Heart right ventricle (tissue), 16 donors: ENCODE results near the gene CADM1. TPM values are rescaled to one million over a fixed set of nuclear protein-coding genes. Genes with fewer than 3 reads are reported as not detected.

ENCODE experiments used
- ATAC-seq, 8 donors: fragments of 200-7000 bp; cut with Tn5 transposase; one replicate each; pipeline ENCODE4 v1.9.1; 2020; ENCODE audit warnings: mild to moderate bottlenecking in 8 of 8, moderate library complexity in 8 of 8, moderate number of reproducible peaks in 1 of 8
- DNase-seq, 2 donors: peaks; one replicate each; pipeline ENCODE4 v3.0.0-alpha.2; 2020
- H3K27ac ChIP-seq, 10 donors: fragments of 200-600 bp; sonication (generic) in 2 of 10; one replicate each; pipeline versions ENCODE4 v1.5.0 to v1.8.0; 2020 to 2022; ENCODE audit warnings: mild to moderate bottlenecking in 3 of 10
- H3K27me3 ChIP-seq, 7 donors: fragments of 200-600 bp; one replicate each; pipeline ENCODE4 v1.8.0; 2021 to 2022; ENCODE audit warnings: mild to moderate bottlenecking in 2 of 7
- H3K36me3 ChIP-seq, 9 donors: fragments of 200-600 bp; sonication (generic) in 1 of 9; one replicate each; pipeline versions ENCODE4 v1.5.0 to v1.8.0; 2020 to 2022; ENCODE audit warnings: mild to moderate bottlenecking in 2 of 9
- H3K4me1 ChIP-seq, 9 donors: fragments of 200-600 bp; sonication (generic) in 1 of 9; one replicate each; pipeline versions ENCODE4 v1.5.0 to v1.8.0; 2020 to 2022; ENCODE audit warnings: mild to moderate bottlenecking in 4 of 9
- H3K4me3 ChIP-seq, 10 donors: fragments of 200-600 bp; sonication (generic) in 2 of 10; one replicate each; pipeline versions ENCODE4 v1.5.0 to v1.8.0; 2020 to 2022; ENCODE audit warnings: mild to moderate bottlenecking in 7 of 10, moderate library complexity in 2 of 10
- H3K9me3 ChIP-seq, 11 donors: fragments of 200-600 bp in 10 of 11; sonication (generic) in 2 of 11; one replicate each; pipeline versions ENCODE4 v1.5.0 to v1.8.0; 2013 to 2022; ENCODE audit warnings: mild to moderate bottlenecking in 2 of 11, control low read depth in 1 of 11, moderate library complexity in 1 of 11
- WGBS, 2 donors: extraction: QIAGEN DNeasy Blood & Tissue Kit; methylation state at CpG; one replicate each; pipeline ENCODE4 v1.1.7; 2013; ENCODE audit warnings: inconsistent platforms in 1 of 2; 5-methylcytosine and 5-hydroxymethylcytosine counted together
- intact Hi-C, 10 donors: fragments of 100-400 bp; cut with DNase I; formaldehyde crosslinking; loops; one replicate each; pipeline versions ENCODE4 v1.11.1 to v1.14.2; 2022
- polyA plus RNA-seq, 2 donors: library from polyadenylated mRNA; stranded (reverse); fragments of 200-250 nt; gene quantifications; one replicate each; pipeline ENCODE4 v1.2.3, GENCODE V29; 2013
- total RNA-seq, 10 donors: library from RNA; stranded (reverse); fragmentation: NEBNext Ultra II Directional in 3 of 10; extraction: Animal tissue kit (Norgen Biotek cat#: 25700) in 3 of 10; gene quantifications; one replicate each; pipeline versions ENCODE4 v1.2.1 to v1.2.4, GENCODE V29; 2021 to 2023
- TF ChIP-seq, protein P1 (sequence below), 9 donors: fragments of 200-600 bp; sonication (generic) in 2 of 9; IDR thresholded peaks; one replicate each; pipeline versions ENCODE4 v1.5.0 to v1.8.0; 2021 to 2022; ENCODE audit warnings: antibody characterized with exemption in 9 of 9, mild to moderate bottlenecking in 5 of 9, moderate library complexity in 1 of 9
- donor health status: Arrhythmogenic right ventricular cardiomyopathy.
- donor health status: ischemic (EF 13 %, LVEDD 7.1; RV severe dilation, severe dysfunction).
- donor health status: healthy with polysubstance abuse.
- donor health status: DM: no; HTN: yes; CAD: no.
- donor health status: DM: no; HTN: no; CAD: no.
- donor health status: ischemic (EF 25% LVEDD 6.9; RV normal size, moderate dysfunction).
- donor health status: ischemic (EF 25% LVEDD 5.7; RV mildly dilated, moderate dysfunction).
- donor health status: healthy.
- donor health status: DM: yes; HTN: yes; CAD: no.
- donor health status: Ischemic cardiomyopathy.
- donor health status: ischemic (EF 35%, LVEDD 5.7; RV mildly dilated, moderate dysfunction).
- donor health status: nonischemic (EF 11% LVEDD 7.7; RV severe dilation, severe dysfunction).
- donor health status: DM: yes; HTN: yes; CAD: no.
- donor health status: PGD.
- donor health status: ischemic (EF 29% LVEDD 5.4; RV normal size, mild dysfunction).
- donor health status: nonischemic (EF 23%, LVEDD 6.1; RV moderate dilation, normal function).

CADM1 gene
- total and polyA plus RNA-seq, 12 donors: 10.2 to 83.0 (median 41.4) TPM

DNA sequence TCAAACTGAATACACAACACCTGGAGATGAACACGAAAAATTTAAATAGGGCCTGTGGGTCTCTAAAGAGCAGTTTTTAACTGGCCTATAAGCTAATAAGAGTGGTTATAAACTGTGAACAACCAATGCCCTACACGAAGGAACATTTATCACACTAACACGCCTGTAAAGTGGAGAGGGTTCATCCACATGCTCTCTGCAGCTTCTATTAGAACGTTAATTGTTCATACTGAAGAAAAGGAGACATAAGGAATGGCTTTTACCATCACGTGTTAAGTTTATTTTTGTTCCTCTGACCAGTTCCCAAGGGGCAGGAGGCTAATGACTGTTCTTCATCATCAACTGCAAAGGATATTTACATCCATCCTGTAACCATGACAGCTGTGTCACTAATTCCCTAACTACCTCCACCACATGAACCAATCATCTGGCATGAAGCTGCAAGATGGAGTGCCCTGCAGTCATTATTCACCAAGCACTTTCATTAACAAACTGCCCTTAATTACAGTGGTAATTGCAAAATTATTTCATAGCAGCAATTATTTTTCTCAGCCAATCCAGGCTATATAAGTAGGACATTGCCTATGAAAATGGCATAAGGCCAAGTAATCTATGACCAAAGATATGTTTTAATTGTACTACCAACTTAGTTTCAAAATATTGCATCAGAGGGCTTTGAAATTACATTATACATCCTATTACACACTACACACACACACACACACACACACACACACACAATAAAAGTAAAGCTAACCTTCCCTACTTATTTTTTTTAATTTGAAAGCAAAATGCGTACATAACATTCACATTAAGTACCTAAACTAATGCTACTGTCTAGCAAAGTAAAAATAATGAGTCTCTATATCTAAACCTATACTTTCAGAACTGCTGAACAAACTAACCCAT is 186.7 kb downstream of the CADM1 start:
- TF ChIP-seq, protein P1, sequence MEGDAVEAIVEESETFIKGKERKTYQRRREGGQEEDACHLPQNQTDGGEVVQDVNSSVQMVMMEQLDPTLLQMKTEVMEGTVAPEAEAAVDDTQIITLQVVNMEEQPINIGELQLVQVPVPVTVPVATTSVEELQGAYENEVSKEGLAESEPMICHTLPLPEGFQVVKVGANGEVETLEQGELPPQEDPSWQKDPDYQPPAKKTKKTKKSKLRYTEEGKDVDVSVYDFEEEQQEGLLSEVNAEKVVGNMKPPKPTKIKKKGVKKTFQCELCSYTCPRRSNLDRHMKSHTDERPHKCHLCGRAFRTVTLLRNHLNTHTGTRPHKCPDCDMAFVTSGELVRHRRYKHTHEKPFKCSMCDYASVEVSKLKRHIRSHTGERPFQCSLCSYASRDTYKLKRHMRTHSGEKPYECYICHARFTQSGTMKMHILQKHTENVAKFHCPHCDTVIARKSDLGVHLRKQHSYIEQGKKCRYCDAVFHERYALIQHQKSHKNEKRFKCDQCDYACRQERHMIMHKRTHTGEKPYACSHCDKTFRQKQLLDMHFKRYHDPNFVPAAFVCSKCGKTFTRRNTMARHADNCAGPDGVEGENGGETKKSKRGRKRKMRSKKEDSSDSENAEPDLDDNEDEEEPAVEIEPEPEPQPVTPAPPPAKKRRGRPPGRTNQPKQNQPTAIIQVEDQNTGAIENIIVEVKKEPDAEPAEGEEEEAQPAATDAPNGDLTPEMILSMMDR (IDR thresholded peaks at IDR 0.05): no peak
- no peak overlapping the region for H3K27ac ChIP-seq
- no peaks in the 10 kb centered on the region for H3K27me3 ChIP-seq
- H3K4me1 ChIP-seq: peaks cover 0 to 10% (median 0%) of the 10 kb centered on the region in 9 donors
- no peaks in the 10 kb centered on the region for H3K9me3 ChIP-seq
- no peak for ATAC-seq
- no peak overlapping the region for H3K4me3 ChIP-seq
- WGBS, 2 donors: 63 to 64% methylated on average over 6 of the region's 6 CpGs
- DNase-seq: no peak
- intact Hi-C loops: loop anchor here in 1 of 10 donors (10.0 kb wide), 1 partner anchor 143 kb away; no protein-coding TSS in a partner anchor
- H3K36me3 ChIP-seq: no peaks in the 10 kb centered on the region

DNA sequence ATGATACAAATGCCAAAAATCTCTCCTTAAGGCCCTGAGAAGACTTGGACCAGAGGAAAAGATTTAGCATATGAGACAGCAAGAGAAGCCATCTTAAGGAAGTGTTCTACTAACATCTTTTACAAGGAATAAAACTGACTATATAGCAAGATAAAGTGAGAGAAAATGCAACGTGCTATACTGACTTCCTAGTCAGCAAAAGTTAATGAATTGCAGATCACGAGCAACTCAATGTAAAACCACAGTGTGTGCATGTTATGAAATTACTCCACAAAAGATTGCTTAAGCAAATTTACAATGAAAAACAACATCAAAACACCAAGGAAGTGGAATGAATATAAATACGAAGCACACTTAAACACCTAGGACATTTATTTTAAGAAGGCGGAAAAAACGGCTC is 187.5 kb downstream of the CADM1 start:
- intact Hi-C loops: loop anchor here in 1 of 10 donors (10.0 kb wide), 1 partner anchor 142 kb away; no protein-coding TSS in a partner anchor
- Histone ChIP-seq H3K4me3 (no peak overlapping the region), H3K9me3 (no peaks in the 10 kb centered on the region), H3K4me1 (peaks cover 0 to 15% (median 0%) of the 10 kb centered on the region in 9 donors), H3K27me3 (no peaks in the 10 kb centered on the region), H3K36me3 (no peaks in the 10 kb centered on the region), H3K27ac (no peak overlapping the region)
- DNase-seq (no peak), ATAC-seq (no peak)
- WGBS, 2 donors: 85 to 87% methylated on average over 5 of the region's 5 CpGs
- TF ChIP-seq, protein P1 (IDR thresholded peaks at IDR 0.05): no peak

DNA sequence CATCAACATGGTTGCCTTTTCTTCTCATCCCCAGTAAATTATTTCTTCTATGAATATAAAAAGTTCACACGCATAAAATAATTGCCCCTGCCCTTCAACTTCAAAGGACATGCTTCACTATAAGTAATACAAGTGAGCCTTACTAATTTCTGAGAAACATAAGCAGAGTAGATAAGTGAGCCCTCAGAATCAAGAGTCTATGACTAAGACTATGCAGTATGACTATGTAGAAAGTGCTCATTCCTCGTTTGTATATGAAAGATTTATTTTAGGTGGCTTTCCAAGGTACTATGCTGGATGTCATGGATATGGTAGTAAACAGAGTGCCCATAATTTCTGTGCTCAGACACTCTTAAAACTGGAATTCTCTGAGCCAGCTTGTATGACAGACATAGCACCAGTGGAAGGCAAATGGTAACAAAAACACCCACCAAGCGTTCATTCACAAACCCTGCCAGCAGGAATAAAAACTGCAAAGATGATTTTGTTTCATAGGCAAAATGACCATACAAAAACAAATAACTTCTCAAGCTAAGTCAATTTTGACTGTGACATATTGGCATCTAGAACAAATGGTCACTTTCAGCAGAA is 189.8 kb downstream of the CADM1 start:
- DNase-seq (no peak), ATAC-seq (no peak)
- Histone ChIP-seq H3K4me1 (peaks cover 0 to 15% (median 0%) of the 10 kb centered on the region in 9 donors), H3K9me3 (no peaks in the 10 kb centered on the region), H3K27ac (no peak overlapping the region), H3K36me3 (no peaks in the 10 kb centered on the region), H3K27me3 (no peaks in the 10 kb centered on the region), H3K4me3 (no peak overlapping the region)
- intact Hi-C loops: loop anchor here in 1 of 10 donors (10.0 kb wide), 1 partner anchor 140 kb away; no protein-coding TSS in a partner anchor
- TF ChIP-seq, protein P1 (IDR thresholded peaks at IDR 0.05): no peak
- 75 to 76% methylated on average over 3 of the region's 3 CpGs for WGBS, 2 donors

DNA sequence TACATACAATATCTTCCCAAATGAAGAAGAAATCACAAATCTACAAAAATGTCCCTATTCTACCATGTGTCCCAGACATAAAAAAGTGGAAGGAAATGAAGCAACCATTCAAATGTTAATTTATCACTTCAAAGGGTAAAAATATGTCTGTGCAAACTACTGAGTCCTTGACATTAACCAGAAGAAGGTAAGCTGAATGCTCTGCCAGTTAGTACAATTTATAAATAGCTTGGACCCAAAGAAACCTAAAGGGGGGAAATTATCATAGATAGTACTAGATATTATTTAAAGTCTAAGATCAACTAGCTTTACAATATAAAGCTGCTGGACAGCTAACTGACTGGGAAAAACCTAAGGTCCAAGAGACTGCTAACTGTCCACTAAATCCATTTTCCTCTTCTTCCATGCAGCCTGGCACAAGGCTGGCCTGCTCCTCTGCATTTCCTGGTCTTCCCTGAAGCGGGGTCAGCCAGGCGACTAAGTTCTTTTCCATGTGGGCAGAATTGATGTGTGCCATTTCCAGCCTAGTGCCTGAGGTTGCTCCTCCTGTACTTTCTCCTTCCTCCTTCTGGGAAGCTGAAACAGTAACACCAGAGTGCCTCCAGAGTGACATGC is 190.9 kb downstream of the CADM1 start:
- H3K27me3 ChIP-seq: no peaks in the 10 kb centered on the region
- peak in 1 of 8 donors; percentile 52 for ATAC-seq
- DNase-seq: no peak
- no peaks in the 10 kb centered on the region for H3K9me3 ChIP-seq
- intact Hi-C loops: loop anchor here in 1 of 10 donors (10.0 kb wide), 1 partner anchor 139 kb away; no protein-coding TSS in a partner anchor
- TF ChIP-seq, protein P1 (IDR thresholded peaks at IDR 0.05): no peak
- peaks cover 0 to 15% (median 0%) of the 10 kb centered on the region in 9 donors for H3K4me1 ChIP-seq
- no peaks in the 10 kb centered on the region for H3K36me3 ChIP-seq
- no peak overlapping the region for H3K4me3 ChIP-seq
- no peak overlapping the region for H3K27ac ChIP-seq
- WGBS, 2 donors: 45 to 73% methylated on average over 2 of the region's 2 CpGs
